ENCODE data around the gene WNT5B.

WNT5B gene

GRCh38 chr12:1650978-1651361, 21.9 kb downstream of the WNT5B start:
- DNase-seq (ENCODE audit: low spot score), result no peak

- no peak for DNase-seq (ENCODE audit: low spot score)
These were observed 22.9 kb downstream of the WNT5B start for GRCh38 chr12:1651946-1652345.

- no peak for DNase-seq (ENCODE audit: low spot score)
These were observed 26.3 kb downstream of the WNT5B start for GRCh38 chr12:1655225-1655788.

- peak; percentile 86 for DNase-seq (ENCODE audit: low spot score)
These were observed 27.9 kb downstream of the WNT5B start for GRCh38 chr12:1656902-1657301.

- no peak for DNase-seq (ENCODE audit: low spot score)
These were observed 28.7 kb downstream of the WNT5B start for GRCh38 chr12:1657688-1658087.

GRCh38 chr12:1660304-1661187, 31.5 kb downstream of the WNT5B start:
- no peak for DNase-seq (ENCODE audit: low spot score)

- DNase-seq (ENCODE audit: low spot score), result peak; percentile 72
These were observed 32.7 kb downstream of the WNT5B start for GRCh38 chr12:1661553-1662335.

- peak; percentile 66 for DNase-seq (ENCODE audit: low spot score)
These were observed 33.9 kb downstream of the WNT5B start for GRCh38 chr12:1662761-1663439.

GRCh38 chr12:1663440-1664132, 34.6 kb downstream of the WNT5B start:
- DNase-seq (ENCODE audit: low spot score), result no peak

- DNase-seq (ENCODE audit: low spot score), result no peak
These were observed 36.3 kb downstream of the WNT5B start for GRCh38 chr12:1665366-1665765.

- DNase-seq (ENCODE audit: low spot score), result no peak
These were observed 37.2 kb downstream of the WNT5B start for GRCh38 chr12:1666215-1666614.

GRCh38 chr12:1666685-1667162, 37.7 kb downstream of the WNT5B start:
- no peak for DNase-seq (ENCODE audit: low spot score)

- DNase-seq (ENCODE audit: low spot score), result no peak
These were observed 40.0 kb downstream of the WNT5B start for GRCh38 chr12:1668833-1669543.

- DNase-seq (ENCODE audit: low spot score), result no peak
These were observed 41.6 kb downstream of the WNT5B start for GRCh38 chr12:1670358-1671268.

GRCh38 chr12:1676043-1676442, 47.0 kb downstream of the WNT5B start:
- no peak for DNase-seq (ENCODE audit: low spot score)

GRCh38 chr12:1680804-1681492, 51.9 kb downstream of the WNT5B start:
- DNase-seq (ENCODE audit: low spot score), result no peak

- DNase-seq (ENCODE audit: low spot score), result no peak
These were observed 52.4 kb downstream of the WNT5B start for GRCh38 chr12:1681493-1681807.

GRCh38 chr12:1688086-1688710, 59.2 kb downstream of the WNT5B start:
- DNase-seq (ENCODE audit: low spot score), result no peak

Data from SK-N-DZ (cell line).